NCI-H69 (cell line): ENCODE measurements around the gene RELB.
"Not testable (repeated sequence)": the region's sequence is repeated elsewhere in the genome, so short reads cannot be mapped to it uniquely, and the experiment has no call there.

ENCODE experiments used
- DNase-seq: peaks from one replicate; lab custom pipeline; 2025; lab: John Stamatoyannopoulos, UW

RELB gene, protein sequence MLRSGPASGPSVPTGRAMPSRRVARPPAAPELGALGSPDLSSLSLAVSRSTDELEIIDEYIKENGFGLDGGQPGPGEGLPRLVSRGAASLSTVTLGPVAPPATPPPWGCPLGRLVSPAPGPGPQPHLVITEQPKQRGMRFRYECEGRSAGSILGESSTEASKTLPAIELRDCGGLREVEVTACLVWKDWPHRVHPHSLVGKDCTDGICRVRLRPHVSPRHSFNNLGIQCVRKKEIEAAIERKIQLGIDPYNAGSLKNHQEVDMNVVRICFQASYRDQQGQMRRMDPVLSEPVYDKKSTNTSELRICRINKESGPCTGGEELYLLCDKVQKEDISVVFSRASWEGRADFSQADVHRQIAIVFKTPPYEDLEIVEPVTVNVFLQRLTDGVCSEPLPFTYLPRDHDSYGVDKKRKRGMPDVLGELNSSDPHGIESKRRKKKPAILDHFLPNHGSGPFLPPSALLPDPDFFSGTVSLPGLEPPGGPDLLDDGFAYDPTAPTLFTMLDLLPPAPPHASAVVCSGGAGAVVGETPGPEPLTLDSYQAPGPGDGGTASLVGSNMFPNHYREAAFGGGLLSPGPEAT

DNA sequence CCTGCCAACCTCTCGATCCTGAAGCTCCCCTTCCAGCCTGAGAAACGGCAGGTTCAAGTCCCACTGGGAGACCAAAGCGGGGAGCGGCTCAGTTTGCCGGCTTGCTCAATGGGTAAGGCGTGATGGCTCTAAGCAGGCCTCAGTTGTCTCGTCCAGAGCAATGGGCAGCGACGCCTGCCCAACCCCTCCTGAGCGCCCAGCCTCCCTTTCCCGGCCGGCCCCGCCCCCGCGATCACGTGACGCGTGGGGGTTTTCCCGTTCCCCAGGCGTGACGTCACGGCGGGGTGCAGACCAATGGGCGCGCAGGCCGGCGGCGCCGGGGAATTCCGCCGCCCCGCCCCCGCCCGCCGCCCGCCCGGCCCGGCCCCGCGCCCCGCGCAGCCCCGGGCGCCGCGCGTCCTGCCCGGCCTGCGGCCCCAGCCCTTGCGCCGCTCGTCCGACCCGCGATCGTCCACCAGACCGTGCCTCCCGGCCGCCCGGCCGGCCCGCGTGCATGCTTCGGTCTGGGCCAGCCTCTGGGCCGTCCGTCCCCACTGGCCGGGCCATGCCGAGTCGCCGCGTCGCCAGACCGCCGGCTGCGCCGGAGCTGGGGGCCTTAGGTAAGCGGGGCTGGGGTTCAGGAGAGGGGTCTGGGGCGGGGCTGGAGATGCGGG lies at the start of gene RELB:
RELB (plus strand) TSS at position 378 of the 653 bp plus-strand sequence; CDS start at position 494, 116 bp downstream.
- peak; percentile 95 for DNase-seq

DNA sequence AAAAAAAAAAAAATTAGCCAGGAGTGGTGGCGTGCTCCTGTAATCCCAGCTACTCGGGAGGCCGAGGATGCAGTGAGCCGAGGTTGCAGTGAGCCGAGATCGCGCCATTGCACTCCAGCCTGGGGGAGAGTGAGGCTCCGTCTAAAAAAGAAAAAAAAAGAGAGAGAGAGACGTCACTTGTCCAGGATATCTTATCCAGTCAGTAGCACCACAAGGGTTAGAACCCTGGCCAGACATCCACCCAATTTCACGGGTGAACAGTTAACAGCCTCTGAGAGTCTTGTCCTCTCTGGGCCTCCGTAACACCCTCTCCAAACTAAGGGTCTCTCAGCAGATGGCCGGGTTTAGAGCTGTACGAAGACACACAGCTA lies 47.0 kb upstream of the RELB start:
- no peak for DNase-seq

DNA sequence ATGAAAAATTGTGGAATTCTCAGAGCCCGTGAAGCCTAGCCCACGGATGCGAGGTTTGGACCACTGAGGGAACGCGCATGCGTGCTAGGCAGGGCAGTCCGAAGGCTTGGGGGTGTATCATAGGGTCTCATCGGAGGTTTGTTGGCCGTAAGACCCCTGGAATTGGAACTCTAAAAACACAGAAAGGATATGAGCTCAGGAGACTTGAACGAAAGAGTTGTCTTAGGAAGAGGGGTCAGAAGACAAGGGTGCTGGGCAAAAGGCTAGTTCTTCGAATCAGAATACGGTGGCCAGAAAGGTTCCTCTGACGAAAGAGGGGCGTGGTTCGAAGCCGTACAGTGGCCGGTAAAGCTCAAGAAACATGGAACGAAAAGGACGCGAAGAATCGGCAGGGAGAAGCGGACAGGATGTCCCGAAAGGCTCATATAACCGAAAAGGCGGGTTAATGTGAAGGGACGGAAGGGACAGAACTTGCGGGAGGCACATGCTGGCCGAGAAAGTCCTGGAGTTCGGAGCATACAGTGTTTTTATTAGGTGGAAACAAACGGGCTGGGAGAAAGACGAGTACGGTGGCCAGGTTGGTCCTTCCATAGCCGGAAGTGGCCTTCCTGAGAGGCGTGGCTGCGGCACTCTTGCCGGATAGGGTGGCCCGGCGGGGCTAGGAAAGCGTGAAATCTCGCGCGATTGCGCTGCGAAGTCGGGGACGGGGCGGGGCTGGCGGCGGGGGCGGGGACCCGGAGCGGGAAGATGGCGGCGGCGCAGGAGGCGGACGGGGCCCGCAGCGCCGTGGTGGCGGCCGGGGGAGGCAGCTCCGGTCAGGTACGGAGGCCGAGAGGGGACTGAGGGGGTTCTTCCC lies 46.4 kb upstream of the RELB start, which contains the start of gene CLPTM1:
CLPTM1 (plus strand) TSS at position 732 of the 856 bp plus-strand sequence; CDS start at position 748, 16 bp downstream.
- DNase-seq: peak; percentile 99

DNA sequence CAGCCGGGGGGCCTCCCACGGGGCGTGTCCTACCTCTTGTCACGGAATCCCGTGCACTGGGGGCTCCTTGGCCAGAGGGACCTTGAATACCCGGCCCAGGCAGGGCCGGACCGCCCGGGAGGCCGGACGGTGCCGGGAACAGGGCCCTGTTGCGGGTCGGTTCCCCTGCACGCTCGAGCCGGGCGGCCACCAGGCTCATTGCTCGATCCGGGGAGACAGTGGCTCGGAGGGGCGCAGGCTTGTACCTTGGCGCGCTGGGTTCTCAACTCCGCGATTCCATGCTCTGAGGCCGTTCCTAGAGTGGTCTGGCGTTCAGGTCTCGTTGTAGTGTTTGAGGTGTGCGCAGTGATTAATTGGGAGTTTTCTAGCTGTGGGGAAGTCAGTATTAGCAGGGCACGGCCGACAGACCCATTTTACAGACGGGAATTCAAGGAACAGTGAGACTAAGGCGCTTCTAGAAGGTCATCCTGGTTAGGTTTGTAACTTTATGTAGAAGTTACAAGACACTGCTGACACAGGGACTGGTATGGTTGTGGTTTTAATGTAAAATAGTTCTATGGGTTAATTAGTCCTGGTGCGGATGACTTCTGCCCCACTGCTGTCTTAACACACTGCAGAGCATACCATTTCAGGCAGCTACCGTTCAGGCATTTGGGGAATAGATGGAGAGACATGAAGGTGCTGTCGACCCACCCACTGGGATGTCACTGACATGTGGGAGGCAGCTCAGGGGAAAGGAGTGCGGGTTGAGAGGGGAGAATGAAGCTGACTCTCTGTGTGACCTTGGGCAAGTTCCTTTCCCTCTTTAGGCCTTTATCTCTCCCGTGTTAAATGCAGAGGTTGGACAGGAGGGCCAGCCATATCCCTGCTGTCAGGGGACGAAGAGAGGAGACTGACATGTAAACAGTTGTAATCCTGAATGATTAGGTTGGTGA lies 45.5 kb upstream of the RELB start:
- no peak for DNase-seq

DNA sequence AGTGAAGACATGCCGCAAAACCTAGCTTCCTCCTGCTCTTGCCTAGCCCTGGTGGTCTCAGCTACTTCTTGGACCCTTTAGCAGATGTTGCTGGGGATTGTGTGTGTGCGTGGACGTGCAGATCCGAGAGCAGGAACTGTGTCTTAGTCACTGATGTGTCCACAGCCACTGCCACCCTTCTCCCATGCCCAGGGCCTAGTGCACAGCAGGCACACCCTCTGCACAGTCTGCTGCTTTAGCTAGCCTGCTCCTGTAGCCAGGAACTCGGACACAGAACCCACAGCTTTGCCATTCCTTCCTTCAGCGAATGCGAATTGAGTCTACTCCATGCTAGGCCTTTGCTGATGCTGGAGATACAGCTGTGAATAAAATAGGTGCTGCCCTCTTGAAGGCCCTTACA lies 43.7 kb upstream of the RELB start:
- no peak for DNase-seq

DNA sequence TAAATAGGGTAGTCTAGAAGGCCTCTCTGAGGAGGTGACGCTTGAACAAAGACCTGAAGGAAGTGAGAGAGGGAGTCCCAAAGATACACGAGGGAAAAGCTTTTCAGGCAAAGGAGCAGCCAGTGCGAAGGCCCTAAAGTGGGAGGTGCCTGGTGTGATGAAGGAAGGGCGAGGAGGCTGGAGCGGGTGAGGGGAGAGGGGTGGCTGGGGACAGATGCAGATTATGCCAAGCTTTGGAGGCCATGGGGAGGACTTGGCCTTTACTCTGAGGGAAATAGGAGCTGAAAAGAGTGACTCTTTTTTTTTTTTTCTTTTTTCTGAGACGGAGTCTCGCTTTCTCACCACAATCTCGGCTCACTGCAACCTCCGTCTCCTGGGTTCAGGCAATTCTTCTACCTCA lies 43.2 kb upstream of the RELB start:
- DNase-seq: no peak

DNA sequence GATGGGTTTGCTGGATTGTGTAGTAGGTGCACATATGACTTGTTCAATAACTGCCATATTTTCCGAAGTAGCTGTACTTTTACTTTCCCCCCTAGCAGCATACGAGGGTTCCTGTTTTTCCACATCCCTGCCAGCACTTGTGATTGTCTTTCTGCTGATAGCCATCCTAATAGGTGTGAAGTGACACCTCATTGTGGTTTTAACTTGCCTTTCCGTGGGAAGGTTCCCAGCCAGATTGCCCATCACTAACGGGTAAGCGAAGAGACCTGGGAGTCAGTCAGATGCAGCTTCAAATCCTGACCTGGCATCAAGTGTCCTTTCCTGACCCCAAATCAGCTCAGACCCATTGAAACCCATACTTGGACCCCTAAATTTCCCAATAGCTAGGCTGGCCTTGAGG lies 41.6 kb upstream of the RELB start:
- no peak for DNase-seq

DNA sequence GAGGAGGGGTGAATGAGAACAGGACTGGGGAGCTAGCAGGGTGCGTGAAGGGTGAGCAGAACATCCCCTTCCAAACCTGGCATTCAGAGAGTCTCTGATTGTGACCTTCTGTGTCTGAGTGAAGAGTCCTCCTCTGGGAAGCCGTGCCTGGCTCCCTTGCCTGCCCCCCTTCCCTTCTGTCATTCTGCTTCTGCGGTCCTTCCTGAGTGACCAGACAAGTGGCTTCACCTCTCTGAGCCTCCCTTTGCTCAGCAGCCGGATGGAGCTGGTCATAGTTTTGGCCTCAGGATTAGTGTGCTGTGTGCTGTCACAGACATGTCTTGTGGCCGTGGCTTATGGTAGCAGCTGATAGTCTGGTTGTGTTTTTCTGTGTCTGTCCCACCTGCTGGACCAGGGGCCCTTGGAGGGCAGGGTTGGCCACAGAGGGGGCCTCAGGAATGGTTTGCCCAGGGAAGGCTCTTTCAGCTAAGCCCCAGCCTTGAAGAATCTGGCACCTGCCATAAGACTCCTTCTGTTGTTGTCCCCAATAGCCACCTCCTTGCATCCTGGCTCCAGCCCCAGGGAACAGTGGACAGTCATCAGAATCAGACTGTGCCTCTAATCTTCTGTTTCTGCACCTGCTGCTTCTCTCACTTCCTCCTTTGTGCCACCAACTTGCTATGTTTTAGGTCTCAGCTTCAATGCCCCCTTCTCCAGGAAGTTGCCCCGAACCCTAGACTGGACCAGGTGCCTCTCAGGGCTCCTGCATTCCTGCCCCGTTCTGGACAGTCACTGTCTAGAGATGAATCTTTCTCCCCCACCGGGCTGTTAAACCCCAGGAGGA lies 40.1 kb upstream of the RELB start:
- DNase-seq: no peak

DNA sequence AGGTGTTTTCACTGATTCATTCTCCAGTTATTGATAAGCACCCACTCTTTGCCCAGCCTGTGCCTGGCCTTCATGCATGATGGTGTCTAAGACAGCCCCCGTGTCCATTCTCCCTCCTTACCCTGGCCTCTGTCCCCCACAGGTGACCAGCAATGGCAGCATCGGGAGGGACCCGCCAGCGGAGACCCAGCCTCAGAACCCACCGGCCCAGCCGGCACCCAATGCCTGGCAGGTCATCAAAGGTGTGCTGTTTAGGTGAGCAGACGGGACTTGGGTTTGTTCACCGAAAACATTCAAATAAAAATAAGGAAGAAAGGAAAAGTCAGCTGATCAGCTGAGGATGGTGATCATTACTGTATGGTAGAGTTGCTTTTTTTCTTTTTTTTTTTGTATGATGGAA lies 39.4 kb upstream of the RELB start:
- DNase-seq: no peak

DNA sequence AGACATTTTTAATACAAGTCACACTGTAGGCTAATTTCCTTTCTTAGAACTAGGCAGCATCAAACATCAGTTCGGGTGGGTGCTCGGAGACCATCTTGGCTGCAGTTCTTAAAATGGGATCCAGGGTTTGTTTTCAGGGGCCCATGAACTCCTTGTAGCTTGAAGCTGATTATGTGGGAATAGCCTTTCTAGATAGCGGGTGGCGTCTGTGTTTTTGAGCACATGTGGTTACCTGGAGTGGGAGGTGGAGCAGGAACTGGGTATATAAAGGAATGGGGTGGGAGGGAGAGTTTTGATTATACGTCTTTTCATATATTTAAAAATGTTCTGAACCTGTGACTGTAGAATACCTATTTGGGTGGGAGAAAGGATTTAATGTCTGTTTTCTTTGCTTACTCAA lies 33.1 kb upstream of the RELB start:
- no peak for DNase-seq

DNA sequence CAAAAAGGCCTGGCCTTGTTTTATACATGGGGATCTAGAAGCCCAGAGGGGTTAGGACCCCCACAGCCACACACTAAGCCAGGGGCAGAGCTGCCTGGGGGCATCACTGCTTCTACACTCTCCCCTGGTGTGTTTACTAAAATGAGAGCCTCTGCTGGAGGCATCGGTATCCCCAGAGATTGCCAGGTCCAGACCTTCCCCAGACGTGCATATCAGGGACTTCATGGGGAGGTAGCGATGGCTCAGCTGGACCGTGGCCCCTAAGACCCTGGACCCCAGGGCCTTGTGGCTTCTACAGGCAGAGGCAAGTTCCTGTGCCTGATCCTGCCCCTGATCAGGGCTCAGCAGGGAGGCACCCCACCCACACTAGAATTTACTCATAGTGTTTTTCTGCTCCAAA lies 32.6 kb upstream of the RELB start:
- DNase-seq: no peak

DNA sequence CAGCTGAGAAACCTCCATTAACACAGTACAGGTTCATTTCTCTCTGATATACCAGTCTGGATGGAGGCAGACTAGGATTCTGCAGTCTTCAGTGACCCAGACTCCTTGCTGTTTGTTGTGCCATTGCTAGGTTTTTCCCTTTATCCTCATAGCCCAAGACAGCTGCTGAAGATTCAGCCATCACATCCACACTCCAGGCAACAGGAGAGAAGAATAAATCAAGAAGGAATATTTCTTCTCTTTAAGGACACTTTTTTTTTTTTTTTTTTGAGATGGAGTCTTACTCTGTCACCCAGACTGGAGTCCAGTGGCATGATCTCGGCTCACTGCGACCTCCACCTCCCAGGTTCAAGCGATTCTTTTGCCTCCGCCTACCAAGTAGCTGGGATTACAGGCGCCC lies 31.8 kb upstream of the RELB start:
- DNase-seq: no peak

DNA sequence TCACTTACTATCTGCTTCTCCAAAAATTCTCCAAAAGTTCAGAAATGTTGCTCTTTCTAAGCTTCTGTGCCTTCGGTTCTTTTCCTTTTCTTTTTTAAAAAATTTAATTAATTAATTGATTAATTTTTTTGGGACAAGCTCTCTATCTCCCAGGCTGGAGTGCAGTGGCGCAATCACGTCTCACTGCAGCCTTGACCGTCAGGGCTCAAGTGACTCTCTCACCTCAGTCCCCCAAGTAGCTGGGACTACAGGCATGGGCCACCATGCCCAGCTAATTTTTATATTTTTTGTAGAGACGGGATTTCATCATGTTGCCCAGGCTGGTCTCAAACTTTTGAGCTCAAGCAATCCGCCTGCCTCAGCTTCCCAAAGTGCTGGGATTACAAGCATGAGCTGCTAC lies 29.8 kb upstream of the RELB start:
- not testable (repeated sequence) for DNase-seq

DNA sequence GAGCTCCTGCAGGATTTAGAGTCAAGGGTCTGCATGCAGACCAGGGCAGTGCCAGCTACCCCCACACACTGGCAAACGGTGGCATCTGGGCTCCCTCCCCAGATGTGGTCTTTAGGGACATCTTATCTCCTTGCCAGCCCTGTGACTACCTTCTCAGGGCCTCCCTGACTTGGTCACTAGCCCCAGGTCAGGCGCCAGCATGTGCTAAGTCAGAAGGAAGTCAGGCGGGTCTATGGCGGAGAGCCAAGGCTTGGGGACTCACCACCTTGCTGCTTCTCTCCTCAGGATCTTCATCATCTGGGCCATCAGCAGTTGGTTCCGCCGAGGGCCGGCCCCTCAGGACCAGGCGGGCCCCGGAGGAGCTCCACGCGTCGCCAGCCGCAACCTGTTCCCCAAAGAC lies 28.5 kb upstream of the RELB start:
- no peak for DNase-seq

DNA sequence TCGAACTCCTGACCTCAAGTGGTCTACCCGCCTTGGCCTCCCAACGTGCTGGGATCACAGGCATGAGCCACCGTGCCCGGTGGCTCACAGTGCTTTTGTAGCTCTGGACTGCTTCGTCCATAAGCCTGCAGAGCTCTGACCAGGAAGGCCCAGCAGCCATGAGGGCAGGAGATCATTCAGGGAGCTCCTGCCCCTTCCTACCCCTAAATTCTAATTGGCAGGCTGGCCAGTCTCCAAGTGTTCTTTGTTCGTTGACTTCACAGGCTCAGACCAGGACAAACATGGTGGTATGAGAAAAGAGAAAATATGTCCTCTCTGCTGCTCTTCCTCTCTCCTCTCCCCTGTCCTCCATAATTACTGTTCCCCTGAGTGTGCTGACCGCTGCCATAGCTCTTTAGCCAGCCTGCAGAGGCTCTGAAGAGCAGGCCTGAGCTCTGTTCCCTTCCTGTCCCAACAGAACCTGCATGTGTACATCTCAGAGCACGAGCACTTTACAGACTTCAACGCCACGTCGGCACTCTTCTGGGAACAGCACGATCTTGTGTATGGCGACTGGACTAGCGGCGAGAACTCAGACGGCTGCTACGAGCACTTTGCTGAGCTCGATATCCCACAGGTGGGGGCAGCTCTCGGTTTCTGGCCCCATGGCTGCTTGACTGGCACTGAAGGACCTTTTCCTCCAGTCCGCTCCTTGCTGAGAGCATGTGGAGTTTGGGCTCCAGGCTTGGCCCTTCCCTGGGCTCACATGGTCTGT lies 27.1 kb upstream of the RELB start:
- DNase-seq: no peak

DNA sequence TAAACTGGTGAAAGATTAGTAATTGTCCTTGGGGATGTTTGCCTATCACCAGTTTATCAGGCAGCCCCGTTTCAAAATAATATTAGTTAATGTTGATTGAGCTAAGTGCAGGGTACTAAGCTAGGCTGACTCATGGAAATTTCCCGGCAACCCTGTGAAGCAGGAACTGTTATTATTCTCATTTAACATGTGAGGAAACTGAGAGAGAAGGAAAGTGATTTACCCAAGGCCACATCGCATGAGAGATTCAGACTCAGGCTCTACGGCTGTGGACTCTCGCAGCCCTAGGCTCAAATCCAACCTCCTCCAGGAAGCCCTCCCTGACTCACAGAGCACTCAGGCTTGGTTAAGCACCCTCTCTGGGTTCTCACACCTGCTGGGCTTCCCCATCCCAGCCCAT lies 26.4 kb upstream of the RELB start:
- no peak for DNase-seq

DNA sequence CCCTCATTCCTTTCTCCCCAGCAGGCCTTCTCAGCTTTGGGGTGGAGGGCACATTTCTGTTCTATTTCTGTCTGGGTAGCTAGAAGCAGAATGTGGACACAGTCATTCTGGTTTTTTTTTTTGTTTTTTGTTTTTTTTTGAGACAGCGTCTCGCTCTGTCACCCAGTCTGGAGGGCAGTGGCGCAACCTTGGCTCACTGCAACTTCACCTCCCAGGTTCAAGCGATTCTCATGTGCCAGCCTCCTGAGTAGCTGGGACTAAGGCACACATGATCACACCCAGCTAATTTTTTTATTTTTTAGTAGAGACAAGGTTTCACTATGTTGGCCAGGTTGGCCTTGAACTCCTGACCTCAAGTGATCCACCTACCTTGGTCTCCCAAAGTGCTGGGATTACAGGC lies 25.8 kb upstream of the RELB start:
- DNase-seq: no peak

DNA sequence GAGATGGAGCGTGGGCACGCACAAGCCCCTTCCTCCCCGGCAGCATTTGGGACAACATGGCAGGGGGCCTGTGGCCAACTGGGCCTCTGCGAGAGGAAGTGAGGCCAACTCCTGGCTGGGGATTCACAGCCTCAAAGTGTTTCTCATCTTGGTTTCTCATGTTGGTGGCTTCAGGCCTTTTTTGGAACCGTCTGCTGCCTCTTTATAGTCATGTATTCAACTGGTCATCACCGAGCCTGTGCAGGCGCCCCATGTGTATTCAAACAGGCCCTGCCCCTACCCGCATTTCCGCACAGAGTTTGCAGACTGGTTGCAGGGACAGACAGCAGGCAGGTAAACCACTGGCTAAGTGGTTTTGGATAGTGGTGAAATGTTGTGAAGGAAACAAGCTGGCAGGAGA lies 17.3 kb upstream of the RELB start:
- no peak for DNase-seq

DNA sequence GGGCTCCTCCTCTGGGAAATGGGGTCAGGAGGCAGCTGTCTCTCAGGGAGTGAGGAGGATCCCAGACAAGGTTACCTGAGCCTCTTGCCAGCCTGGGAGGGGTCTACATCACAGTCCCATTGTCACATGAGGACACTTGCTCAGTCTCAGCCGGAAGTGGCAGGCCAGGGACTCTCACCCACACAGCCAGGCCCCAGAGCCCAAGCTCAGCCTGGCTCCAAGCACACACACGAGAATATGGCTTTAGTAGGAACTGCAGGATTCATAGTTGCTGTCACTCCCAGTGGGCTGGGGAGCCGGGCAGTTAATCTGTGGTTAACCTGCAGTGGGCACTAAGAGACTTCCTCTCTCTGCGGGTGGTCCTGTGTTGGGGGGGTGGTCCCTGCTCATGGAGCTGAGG lies 15.8 kb upstream of the RELB start:
- no peak for DNase-seq

DNA sequence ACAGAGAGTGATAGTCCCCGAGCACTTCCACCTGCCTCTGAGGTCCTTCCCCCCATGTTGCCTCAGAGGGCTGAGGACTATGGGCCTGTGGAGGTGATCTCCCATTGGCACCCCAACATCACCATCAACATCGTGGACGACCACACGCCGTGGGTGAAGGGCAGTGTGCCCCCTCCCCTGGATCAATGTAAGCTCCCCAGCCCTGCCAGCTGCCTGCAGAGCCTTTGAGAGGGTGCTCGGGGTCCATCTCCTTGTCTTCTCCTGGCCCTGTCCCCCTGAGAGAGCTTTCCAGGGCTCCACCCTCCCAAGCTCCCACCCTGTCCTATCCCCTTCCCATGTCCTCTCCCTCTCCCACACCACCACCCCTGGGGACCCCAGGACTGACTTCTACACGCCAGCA lies 14.9 kb upstream of the RELB start:
- no peak for DNase-seq
